ENCODE measurements around the gene ELAPOR1.

Gene ELAPOR1

GRCh38 chr1:109113590-109114341 lies at the start of gene ELAPOR1:
ELAPOR1 (plus strand) TSS chr1:109114115; CDS start chr1:109114184, 69 bp downstream.
- peak; percentile 86 for DNase-seq

GRCh38 chr1:109065137-109065536 lies 48.8 kb upstream of the ELAPOR1 start:
- no peak for DNase-seq

GRCh38 chr1:109067883-109068282 lies 46.0 kb upstream of the ELAPOR1 start:
- no peak for DNase-seq

- no peak for DNase-seq
These were observed 44.6 kb upstream of the ELAPOR1 start for GRCh38 chr1:109069294-109069693.

- DNase-seq, result peak; percentile 82
These were observed 38.1 kb upstream of the ELAPOR1 start, which contains the start of gene TAF13 for GRCh38 chr1:109075531-109076490. TAF13 (minus strand) TSS chr1:109076003; CDS start chr1:109075947, 56 bp downstream.

- no peak for DNase-seq
These were observed 35.6 kb upstream of the ELAPOR1 start for GRCh38 chr1:109078317-109078716.

GRCh38 chr1:109079240-109079622 lies 34.7 kb upstream of the ELAPOR1 start:
- no peak for DNase-seq

GRCh38 chr1:109080441-109081082 lies 33.4 kb upstream of the ELAPOR1 start:
- DNase-seq, result no peak

- DNase-seq, result no peak
These were observed 30.4 kb upstream of the ELAPOR1 start for GRCh38 chr1:109083501-109083900.

- DNase-seq, result no peak
These were observed 30.0 kb upstream of the ELAPOR1 start for GRCh38 chr1:109083923-109084322.

GRCh38 chr1:109084563-109085517 lies 29.1 kb upstream of the ELAPOR1 start:
- DNase-seq, result no peak

GRCh38 chr1:109089242-109090015 lies 24.5 kb upstream of the ELAPOR1 start:
- DNase-seq, result no peak

- DNase-seq, result peak; percentile 82
These were observed 23.5 kb upstream of the ELAPOR1 start, which contains the start of gene TMEM167B for GRCh38 chr1:109090196-109091077. TMEM167B (plus strand) TSS chr1:109090764; CDS start chr1:109090873, 109 bp downstream.

- DNase-seq, result no peak
These were observed 22.7 kb upstream of the ELAPOR1 start for GRCh38 chr1:109091078-109091838.

- DNase-seq, result no peak
These were observed 22.1 kb upstream of the ELAPOR1 start for GRCh38 chr1:109091839-109092193.

- no peak for DNase-seq
These were observed 19.5 kb upstream of the ELAPOR1 start for GRCh38 chr1:109094377-109094803.

- no peak for DNase-seq
These were observed 19.0 kb upstream of the ELAPOR1 start for GRCh38 chr1:109094871-109095270.

- DNase-seq, result no peak
These were observed 18.3 kb upstream of the ELAPOR1 start for GRCh38 chr1:109095631-109096030.

- no peak for DNase-seq
These were observed 17.8 kb upstream of the ELAPOR1 start for GRCh38 chr1:109096120-109096519.

Measured in activated effector memory CD4-positive, alpha-beta T cell treated with Interleukin-2 at 50 U/mL for 16 hours (primary cell).